GM18517 (cell line): ENCODE measurements around the gene MTHFD2.
A peak's percentile ranks its signal among the peaks of the same experiment; 100 is the strongest.
"Not testable (repeated sequence)": the region's sequence is repeated elsewhere in the genome, so short reads cannot be mapped to it uniquely, and the experiment has no call there.

ENCODE experiments used
- ATAC-seq: cut with Tn5 transposase; IDR thresholded peaks from one replicate; pipeline ENCODE4 v1.9.1; 2021; ENCODE audit warnings: mild to moderate bottlenecking, moderate library complexity; ENCODE audit not compliant: unreplicated experiment

MTHFD2 gene

GRCh38 chr2:74198461-74199274 lies at the start of gene MTHFD2:
Gene MTHFD2, plus strand, starts transcription at chr2:74198615. Its CDS starts 27 bp downstream, at chr2:74198642.
- ATAC-seq, result peak; percentile 84

DNA sequence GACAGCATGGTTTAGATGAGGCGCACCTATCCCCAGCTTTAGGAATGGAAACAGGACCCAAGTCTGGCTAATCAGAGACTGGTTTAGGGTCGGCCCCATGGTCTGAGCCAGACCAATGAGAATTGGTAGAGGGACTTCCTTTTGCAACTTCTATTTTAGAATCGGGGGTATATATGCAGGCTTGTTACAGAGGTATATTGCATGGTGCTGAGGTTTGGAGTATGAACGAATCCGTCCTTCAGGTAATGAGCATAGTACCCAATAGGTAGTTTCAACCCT lies 49.2 kb upstream of the MTHFD2 start:
- no peak for ATAC-seq

DNA sequence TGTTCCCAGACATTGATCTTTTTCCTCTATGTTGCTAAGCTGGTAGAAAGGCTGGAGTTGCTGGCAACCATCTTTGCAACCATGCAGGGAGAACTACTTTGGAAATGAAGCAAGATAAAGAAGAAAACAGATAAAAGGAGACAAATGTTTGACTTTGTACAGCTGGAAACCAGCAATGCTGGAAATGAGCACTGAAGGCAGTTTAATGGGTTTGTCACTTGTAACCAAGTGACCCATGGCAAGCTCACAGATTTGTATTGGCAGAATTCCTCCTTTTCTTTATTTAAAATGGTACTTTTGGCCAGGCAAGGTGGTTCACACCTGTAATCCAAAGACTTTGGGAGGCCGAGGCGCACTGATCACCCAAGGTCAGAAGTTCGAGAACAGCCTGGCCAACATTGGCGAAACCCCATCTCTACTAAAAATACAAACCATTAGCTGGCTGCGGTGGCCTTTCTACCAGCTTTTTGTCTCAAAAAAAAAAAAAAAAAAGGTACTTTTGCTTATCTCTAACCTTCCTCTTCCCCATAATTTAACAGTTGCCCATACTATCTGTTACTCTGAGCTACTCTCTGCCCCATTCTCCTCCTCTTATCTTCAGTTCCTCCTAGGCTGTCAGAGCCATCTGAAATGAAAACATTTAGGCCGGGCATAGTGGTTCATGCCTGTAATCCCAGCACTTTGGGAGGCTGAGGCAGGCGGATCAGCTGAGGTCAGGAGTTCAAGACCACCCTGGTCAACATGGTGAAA lies 48.7 kb upstream of the MTHFD2 start:
- ATAC-seq, result no peak

DNA sequence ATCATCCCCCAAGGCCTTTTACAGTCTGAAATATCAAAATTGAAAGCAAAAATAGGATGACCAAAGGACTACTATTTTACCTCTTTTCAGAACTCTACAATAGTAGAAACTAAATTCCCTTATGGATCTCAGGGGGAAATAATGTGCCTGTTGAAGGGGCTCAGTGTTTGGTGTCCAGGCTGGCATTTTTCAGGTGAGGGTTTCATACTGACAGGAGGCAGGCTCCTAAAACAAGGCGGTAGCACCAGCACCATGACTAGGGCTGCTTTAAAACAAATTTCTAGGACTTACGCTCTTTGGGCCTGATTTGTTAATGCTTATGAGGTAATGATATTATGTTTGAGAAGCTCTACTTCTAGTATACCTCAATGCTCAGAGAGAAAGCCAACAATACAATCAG lies 45.5 kb upstream of the MTHFD2 start:
- no peak for ATAC-seq

DNA sequence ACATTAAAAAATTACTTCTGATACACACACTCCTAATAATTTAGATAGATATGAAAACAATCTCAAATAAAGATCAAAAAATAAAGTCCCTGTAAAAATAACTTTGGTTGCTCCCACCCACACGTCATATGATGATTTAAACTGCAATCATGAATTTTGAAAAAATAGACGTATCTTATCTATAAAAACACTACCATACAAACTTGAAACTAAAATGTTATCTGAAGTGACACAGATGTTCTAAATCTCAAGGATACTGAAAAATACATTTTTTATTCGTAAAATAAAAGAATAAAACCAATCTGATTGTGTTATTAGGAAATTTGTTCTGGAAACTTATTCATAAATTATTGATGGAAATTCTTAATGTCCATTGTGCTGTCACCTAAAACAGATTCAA lies 42.6 kb upstream of the MTHFD2 start:
- no peak for ATAC-seq

GRCh38 chr2:74162951-74163350 lies 35.5 kb upstream of the MTHFD2 start:
- ATAC-seq, result no peak

- ATAC-seq, result no peak
These were observed 33.7 kb upstream of the MTHFD2 start for GRCh38 chr2:74164761-74165160.

DNA sequence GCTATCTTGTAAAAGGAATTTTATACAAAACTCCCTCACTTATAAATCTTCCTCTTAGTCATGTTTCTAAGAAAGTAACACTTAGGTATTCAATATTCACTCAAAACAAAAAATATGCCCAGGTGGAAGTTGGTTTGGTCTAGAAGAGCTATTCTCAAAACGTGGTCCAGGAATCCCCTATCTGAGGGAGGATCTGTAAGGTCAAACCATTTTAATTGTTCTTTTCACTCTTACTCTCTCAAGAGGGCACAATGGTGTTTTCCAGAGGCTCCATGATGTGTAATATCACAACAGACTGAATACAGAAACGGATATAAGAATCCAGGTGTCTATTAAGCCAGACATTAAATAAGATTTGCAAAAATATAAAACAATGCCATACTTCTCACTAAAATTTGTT lies 29.7 kb upstream of the MTHFD2 start:
- ATAC-seq, result no peak

GRCh38 chr2:74174909-74175308 lies 23.5 kb upstream of the MTHFD2 start:
- ATAC-seq, result no peak

- ATAC-seq, result no peak
These were observed 20.7 kb upstream of the MTHFD2 start for GRCh38 chr2:74177696-74178095.

DNA sequence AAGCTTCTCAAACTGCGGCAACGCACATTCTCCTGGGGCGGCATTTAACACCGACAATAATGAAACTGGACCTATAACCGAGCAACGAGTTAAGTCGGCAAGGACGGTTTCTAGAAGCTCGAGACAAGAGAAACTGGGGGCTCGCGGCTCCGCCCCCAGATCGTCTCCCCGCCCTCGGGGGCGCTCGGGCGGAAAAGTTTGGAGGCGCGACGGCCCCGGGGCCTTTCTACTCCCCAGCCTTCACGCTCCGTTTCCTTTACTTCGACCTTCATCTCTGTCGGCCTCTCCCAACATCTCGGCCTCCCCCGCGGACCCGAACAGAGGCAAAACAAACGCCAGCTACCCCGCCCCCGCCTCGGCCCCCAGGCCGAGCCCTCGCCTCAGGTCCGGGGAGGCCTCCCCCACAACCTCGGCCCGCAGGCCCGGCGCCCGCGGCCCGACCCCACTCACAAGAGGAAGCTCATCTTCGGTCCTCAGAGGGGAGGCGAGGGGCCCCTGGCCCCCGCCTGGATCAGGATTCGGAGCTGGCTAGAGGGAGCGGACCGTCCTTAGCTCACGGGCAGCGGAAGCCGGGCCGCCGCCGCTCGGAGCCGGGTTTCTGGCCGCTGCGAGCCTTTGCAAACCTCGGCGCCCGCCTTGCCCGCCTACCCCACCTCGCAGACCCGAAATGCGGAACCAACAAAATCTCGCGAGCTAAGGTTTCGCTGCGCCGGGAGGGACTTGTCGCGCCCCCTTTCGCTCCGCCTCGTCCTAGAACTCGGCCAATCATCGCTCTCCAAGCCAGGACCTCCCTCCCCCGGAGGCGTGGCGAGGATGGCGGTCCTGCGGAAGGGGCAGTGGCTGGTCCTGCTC lies 20.0 kb upstream of the MTHFD2 start, which contains the start of gene MOB1A:
TSS of gene MOB1A (minus strand) at position 669 of the 852 bp plus-strand sequence. CDS start at position 464, 205 bp downstream.
- peak; percentile 75 for ATAC-seq

DNA sequence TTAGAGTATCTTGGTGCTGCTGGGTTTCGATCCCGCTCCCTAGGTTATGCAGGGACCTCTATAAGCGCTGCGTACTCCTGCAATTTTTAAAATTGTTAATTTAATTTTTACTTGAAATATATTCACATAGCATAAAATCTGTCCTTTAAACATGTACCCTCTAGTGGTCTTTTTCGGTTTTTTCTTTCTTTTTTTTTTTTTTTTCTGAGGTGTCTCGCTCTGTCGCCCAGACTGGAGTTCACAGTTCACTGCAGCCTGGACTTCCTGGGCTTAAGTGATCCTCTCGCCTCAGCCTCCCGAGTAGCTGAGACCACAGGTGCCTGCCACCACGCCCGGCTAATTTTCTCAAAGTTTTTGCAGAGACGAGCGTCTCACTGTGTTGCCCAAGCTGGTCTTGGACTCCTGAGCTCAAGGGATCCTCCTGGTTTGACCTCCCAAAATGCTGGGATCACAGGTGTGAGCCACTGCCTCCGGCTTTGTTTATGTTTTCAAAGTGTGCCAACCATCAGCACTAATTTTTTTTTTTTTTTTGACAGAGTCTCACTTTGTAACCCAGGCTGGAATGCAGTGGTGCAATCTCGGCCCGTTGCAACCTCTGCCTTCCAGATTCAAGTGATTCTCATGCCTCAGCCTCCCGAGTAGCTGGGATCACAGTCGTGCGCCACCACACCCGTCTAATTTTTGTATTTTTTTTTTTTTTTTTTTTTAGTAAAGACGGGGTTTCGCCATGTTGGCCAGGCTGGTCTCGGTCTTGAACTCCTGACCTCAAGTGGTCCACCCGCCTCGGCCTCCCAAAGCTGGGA lies 19.2 kb upstream of the MTHFD2 start:
- ATAC-seq, result peak; percentile 20

DNA sequence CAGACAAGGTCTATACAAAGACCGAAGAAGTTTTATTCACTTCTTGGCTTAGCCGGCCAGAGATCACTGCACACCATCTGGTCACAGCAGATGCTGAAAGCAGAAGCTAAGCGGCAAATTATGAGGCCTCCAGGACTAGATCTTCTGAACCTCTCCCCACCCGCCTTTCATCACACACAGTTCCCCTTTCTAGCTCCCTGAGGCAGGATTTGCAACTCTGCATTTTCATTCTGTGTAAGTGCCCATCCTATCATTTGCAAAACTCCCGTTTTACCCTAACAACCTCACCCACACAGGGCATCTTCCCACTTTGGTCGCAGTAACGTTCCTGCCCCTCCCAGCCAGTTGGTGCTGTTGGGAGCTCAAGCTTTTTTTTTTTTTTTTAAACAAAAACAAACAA lies 16.7 kb upstream of the MTHFD2 start:
- peak; percentile 29 for ATAC-seq

DNA sequence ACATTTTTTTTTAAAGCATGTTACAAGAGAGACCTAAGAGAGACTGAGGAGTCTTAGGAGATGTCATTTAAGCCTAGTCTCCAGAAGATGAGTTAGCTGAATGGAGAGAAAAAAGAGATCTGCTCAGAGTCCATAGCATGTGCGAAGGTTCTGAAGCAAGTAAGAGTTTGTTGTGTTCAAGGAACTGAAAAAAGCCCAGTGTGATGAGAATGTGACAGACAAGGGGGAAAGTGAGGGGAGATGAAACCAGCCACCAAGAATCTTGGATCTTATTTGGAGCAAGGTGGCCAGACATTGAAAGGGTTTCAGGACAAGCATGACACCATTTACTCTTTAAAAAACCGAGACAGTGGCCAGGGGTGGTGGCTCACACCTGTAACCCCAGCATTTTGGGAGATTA lies 14.5 kb upstream of the MTHFD2 start:
- no peak for ATAC-seq

- peak; percentile 58 for ATAC-seq
These were observed 12.4 kb upstream of the MTHFD2 start for GRCh38 chr2:74186038-74186437.

- not testable (repeated sequence) for ATAC-seq
These were observed 11.7 kb upstream of the MTHFD2 start for GRCh38 chr2:74186706-74187105.

DNA sequence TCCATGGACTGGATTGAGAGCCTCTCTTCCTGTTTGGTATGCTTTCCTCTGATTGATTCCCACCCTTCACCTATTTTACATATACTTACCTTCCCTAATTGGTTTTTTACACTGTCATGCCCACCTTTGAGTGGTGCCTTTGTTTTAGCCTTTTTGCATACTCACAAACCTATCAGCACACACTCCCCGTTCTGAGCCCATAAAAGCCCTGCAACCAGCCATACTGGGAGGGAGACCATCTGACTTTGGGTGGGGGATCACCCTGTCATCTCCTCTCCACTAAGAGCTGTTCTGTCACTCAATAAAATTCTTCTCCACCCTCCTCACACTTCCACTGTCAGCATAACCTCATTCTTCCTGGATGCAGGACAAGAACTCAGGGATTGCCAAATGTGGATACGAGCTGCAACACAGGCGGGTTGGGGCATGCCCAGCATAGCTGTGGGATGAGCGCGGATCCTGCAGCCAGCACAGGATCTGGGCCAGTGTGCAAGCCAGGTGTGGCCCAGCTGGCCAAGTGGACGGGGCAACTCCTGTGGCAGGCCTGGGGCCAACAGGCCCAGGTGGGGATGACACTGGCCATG lies 10.3 kb upstream of the MTHFD2 start:
- ATAC-seq, result no peak

GRCh38 chr2:74188696-74189095 lies 9.7 kb upstream of the MTHFD2 start:
- ATAC-seq, result no peak

GRCh38 chr2:74191596-74192380 lies 6.6 kb upstream of the MTHFD2 start:
- no peak for ATAC-seq
